Neural cell (in vitro differentiated cells): ENCODE data around the gene CLBA1.

Source experiments
- EP300 ChIP-seq: fragments of 450-650 bp; conservative IDR thresholded peaks from 2 replicates; pipeline ENCODE4 v1.6.1; 2014; ENCODE audit warnings: antibody characterized with exemption, mild to moderate bottlenecking, moderate library complexity; ENCODE audit not compliant: poor library complexity, severe bottlenecking
- MXI1 ChIP-seq: fragments of 450-650 bp; conservative IDR thresholded peaks from 2 replicates; pipeline ENCODE4 v1.6.1; 2014; ENCODE audit warnings: antibody characterized with exemption, mild to moderate bottlenecking; ENCODE audit not compliant: poor library complexity, severe bottlenecking
- POLR2AphosphoS5 ChIP-seq: IDR thresholded peaks from 2 replicates; pipeline ENCODE4 v1.6.1; 2012
- TF ChIP-seq, protein P1 (sequence below): fragments of 450-650 bp; IDR thresholded peaks from 2 replicates; pipeline ENCODE4 v1.5.1; 2014; ENCODE audit warnings: antibody characterized with exemption, mild to moderate bottlenecking, moderate library complexity; ENCODE audit not compliant: poor library complexity, severe bottlenecking

DNA sequence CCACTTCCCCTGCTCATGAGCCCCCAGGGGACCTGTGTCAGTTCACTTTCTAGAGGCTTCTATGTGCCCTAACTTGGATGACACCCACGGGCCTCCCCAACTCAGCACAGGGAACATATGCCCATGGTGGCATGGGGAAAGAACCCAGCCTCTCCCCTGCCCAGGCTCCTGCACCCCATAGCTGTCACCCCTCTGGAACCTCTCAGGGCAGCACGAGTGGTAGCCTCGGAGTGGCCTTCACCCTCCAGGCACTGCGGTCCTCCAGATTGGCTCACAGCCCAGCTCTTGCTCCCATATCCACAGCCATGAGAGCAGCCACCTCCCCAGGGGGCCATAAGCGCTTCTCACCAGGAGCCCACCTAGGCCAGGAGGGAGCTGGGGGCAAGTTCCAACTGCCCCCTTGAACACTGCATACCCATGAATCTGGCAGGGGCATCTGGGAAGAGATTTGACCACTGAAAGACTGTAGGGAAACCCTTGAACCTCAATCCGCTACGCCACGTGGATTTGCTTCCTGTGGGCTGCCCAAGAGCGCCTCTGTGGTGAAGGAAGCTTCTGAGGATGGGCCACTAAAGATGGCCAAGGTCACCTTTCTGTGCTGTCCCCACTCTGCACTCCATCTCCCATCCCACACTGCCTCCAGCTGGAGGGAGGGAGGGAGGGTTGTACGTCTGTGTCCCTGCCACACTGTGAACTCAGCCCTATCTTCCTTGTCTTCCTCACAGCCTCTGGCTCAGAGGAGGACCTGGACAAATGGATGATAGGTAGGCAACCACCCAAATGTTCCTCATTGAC, 49.0 kb upstream of the CLBA1 start:
- TF ChIP-seq EP300 (no peak), MXI1 (no peak), POLR2AphosphoS5 (no peak)
- TF ChIP-seq, protein P1, sequence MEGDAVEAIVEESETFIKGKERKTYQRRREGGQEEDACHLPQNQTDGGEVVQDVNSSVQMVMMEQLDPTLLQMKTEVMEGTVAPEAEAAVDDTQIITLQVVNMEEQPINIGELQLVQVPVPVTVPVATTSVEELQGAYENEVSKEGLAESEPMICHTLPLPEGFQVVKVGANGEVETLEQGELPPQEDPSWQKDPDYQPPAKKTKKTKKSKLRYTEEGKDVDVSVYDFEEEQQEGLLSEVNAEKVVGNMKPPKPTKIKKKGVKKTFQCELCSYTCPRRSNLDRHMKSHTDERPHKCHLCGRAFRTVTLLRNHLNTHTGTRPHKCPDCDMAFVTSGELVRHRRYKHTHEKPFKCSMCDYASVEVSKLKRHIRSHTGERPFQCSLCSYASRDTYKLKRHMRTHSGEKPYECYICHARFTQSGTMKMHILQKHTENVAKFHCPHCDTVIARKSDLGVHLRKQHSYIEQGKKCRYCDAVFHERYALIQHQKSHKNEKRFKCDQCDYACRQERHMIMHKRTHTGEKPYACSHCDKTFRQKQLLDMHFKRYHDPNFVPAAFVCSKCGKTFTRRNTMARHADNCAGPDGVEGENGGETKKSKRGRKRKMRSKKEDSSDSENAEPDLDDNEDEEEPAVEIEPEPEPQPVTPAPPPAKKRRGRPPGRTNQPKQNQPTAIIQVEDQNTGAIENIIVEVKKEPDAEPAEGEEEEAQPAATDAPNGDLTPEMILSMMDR, result no peak
